A549 (cell line): ENCODE data around the gene LAMC1.

Experiments
- BHLHE40 ChIP-seq: IDR thresholded peaks from 2 replicates; pipeline ENCODE4 v1.6.1; 2012; ENCODE audit warnings: low read depth, low read length, inconsistent platforms
- EHMT2 ChIP-seq: fragments of 200-600 bp; sonication (generic); IDR thresholded peaks from 2 replicates; pipeline ENCODE4 v1.6.1; 2016; ENCODE audit warnings: antibody characterized with exemption, low read depth, mild to moderate bottlenecking, moderate library complexity
- EP300 ChIP-seq, 2 experiments: fragments of >200 bp; sonication (Bioruptor Twin); formaldehyde crosslinking; IDR thresholded peaks; 2 replicates in 1 of 2; 3 replicates in 1 of 2; pipeline ENCODE4 v1.6.1; 2016 to 2017
- JUN ChIP-seq, 2 experiments: fragments of >200 bp; sonication (Bioruptor Twin); formaldehyde crosslinking; IDR thresholded peaks; 2 replicates in 1 of 2; 3 replicates in 1 of 2; pipeline ENCODE4 v1.6.1; 2016 to 2017
- JUNB ChIP-seq: fragments of >200 bp; sonication (Bioruptor Twin); formaldehyde crosslinking; IDR thresholded peaks from 2 replicates; pipeline ENCODE4 v1.6.1; 2016
- MAZ ChIP-seq: fragments of 150-350 bp; IDR thresholded peaks from 2 replicates; pipeline ENCODE4 v1.6.1; 2014; ENCODE audit warnings: antibody characterized with exemption, low read depth, low read length, borderline replicate concordance
- MYC ChIP-seq: IDR thresholded peaks from 2 replicates; pipeline ENCODE4 v1.6.1; 2012; ENCODE audit warnings: mild to moderate bottlenecking, inconsistent platforms, low read length, improper control_type of control experiment, borderline replicate concordance
- POLR2A ChIP-seq: IDR thresholded peaks from 2 replicates; pipeline ENCODE4 v1.6.1; 2012; ENCODE audit warnings: mild to moderate bottlenecking, low read length
- RFX5 ChIP-seq: fragments of 450-650 bp; IDR thresholded peaks from 2 replicates; pipeline ENCODE4 v1.7.1; 2014; ENCODE audit warnings: antibody characterized with exemption, mild to moderate bottlenecking, moderate library complexity
- TFCP2L1 ChIP-seq: fragments of 250-450 bp; sonication (Bioruptor Pico); IDR thresholded peaks from 2 replicates; pipeline ENCODE4 v1.5.0; 2021; ENCODE audit warnings: mild to moderate bottlenecking
- ZFP36 ChIP-seq: fragments of 450-650 bp; IDR thresholded peaks from 2 replicates; pipeline ENCODE4 v1.6.1; 2014; ENCODE audit warnings: borderline replicate concordance; ENCODE audit not compliant: partially characterized antibody
- TF ChIP-seq, protein P1 (sequence below): fragments of >200 bp; sonication (Bioruptor Twin); formaldehyde crosslinking; IDR thresholded peaks from 3 replicates; pipeline ENCODE4 v1.5.1; 2016
- TF ChIP-seq, protein P2 (sequence below): fragments of 200-600 bp; sonication (generic); IDR thresholded peaks from 2 replicates; pipeline ENCODE4 v1.6.1; 2016; ENCODE audit warnings: antibody characterized with exemption, mild to moderate bottlenecking, moderate library complexity
- TF ChIP-seq, protein P3 (sequence below): fragments of 450-650 bp; IDR thresholded peaks from 2 replicates; pipeline ENCODE4 v1.6.1; 2014; ENCODE audit warnings: antibody characterized with exemption

DNA sequence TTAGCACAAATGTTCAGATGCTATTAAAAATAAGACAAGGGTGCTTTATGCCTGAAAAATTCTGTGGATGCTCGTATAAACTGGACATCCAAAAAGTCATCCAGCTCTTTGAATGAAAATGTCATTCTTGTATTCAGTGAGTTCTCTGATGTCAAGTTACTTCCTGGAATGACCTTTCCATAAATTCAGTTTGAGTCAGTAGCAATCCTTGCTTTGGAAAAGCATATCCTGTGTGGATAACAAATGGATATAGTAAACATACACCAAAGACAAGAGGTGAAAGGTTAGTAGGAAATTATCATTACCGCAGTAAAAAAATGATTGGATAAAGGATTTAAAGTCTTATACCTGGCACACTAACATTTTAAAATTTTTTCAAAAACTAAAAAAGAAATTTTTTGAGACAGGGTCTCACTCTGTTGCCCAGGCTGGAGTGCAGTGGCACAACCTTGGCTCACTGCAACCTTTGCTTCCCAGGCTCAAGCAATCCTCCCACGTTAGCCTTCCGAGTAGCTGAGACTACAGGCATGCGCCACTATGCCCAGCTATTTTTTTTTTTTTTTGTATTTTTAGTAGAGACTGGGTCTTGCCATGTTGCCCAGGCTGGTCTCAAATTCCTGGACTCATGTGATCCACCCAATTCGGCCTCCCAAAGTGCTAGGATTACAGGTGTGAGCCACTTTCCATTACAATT lies 10.8 kb upstream of the LAMC1 start:
- TF ChIP-seq JUN (IDR thresholded peaks at IDR 0.05) (no peak), RFX5 (no peak), JUNB (no peak), MYC (no peak), ZFP36 (no peak), POLR2A (no peak), EP300 (IDR thresholded peaks at IDR 0.05) (no peak), BHLHE40 (no peak), EHMT2 (no peak), MAZ (no peak), TFCP2L1 (CRISPR knock-in tag) (no peak)
- TF ChIP-seq, protein P1, sequence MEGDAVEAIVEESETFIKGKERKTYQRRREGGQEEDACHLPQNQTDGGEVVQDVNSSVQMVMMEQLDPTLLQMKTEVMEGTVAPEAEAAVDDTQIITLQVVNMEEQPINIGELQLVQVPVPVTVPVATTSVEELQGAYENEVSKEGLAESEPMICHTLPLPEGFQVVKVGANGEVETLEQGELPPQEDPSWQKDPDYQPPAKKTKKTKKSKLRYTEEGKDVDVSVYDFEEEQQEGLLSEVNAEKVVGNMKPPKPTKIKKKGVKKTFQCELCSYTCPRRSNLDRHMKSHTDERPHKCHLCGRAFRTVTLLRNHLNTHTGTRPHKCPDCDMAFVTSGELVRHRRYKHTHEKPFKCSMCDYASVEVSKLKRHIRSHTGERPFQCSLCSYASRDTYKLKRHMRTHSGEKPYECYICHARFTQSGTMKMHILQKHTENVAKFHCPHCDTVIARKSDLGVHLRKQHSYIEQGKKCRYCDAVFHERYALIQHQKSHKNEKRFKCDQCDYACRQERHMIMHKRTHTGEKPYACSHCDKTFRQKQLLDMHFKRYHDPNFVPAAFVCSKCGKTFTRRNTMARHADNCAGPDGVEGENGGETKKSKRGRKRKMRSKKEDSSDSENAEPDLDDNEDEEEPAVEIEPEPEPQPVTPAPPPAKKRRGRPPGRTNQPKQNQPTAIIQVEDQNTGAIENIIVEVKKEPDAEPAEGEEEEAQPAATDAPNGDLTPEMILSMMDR: no peak
- TF ChIP-seq, protein P2, sequence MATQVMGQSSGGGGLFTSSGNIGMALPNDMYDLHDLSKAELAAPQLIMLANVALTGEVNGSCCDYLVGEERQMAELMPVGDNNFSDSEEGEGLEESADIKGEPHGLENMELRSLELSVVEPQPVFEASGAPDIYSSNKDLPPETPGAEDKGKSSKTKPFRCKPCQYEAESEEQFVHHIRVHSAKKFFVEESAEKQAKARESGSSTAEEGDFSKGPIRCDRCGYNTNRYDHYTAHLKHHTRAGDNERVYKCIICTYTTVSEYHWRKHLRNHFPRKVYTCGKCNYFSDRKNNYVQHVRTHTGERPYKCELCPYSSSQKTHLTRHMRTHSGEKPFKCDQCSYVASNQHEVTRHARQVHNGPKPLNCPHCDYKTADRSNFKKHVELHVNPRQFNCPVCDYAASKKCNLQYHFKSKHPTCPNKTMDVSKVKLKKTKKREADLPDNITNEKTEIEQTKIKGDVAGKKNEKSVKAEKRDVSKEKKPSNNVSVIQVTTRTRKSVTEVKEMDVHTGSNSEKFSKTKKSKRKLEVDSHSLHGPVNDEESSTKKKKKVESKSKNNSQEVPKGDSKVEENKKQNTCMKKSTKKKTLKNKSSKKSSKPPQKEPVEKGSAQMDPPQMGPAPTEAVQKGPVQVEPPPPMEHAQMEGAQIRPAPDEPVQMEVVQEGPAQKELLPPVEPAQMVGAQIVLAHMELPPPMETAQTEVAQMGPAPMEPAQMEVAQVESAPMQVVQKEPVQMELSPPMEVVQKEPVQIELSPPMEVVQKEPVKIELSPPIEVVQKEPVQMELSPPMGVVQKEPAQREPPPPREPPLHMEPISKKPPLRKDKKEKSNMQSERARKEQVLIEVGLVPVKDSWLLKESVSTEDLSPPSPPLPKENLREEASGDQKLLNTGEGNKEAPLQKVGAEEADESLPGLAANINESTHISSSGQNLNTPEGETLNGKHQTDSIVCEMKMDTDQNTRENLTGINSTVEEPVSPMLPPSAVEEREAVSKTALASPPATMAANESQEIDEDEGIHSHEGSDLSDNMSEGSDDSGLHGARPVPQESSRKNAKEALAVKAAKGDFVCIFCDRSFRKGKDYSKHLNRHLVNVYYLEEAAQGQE: no peak
- TF ChIP-seq, protein P3, sequence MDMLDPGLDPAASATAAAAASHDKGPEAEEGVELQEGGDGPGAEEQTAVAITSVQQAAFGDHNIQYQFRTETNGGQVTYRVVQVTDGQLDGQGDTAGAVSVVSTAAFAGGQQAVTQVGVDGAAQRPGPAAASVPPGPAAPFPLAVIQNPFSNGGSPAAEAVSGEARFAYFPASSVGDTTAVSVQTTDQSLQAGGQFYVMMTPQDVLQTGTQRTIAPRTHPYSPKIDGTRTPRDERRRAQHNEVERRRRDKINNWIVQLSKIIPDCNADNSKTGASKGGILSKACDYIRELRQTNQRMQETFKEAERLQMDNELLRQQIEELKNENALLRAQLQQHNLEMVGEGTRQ: no peak
